HG02981 (cell line): ENCODE measurements around the gene PLCL2.

Source experiments
- ATAC-seq: cut with Tn5 transposase; IDR thresholded peaks from one replicate; pipeline ENCODE4 v1.9.1; 2021; ENCODE audit warnings: mild to moderate bottlenecking, moderate library complexity; ENCODE audit not compliant: unreplicated experiment

Gene PLCL2

DNA sequence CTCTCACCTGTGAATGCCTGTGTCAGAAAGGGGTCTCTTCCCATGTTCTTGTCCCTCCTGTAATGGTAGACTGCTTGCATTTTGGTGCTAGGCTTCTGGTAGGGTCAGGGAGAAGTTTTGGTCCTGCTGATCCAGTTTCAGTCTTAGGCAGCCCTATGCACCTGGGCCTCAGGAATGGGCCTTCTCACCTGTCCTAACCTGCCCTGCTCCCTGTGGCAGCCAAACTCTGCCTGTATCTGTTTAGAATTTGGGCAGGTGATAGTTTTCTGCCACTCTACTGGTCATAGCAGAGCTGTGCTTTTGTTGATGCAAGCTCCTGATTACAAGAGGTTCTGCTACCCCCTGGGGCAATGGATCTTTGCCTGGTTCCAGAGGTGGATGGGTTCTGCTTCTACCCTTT, 118.7 kb downstream of the PLCL2 start:
- no peak for ATAC-seq

DNA sequence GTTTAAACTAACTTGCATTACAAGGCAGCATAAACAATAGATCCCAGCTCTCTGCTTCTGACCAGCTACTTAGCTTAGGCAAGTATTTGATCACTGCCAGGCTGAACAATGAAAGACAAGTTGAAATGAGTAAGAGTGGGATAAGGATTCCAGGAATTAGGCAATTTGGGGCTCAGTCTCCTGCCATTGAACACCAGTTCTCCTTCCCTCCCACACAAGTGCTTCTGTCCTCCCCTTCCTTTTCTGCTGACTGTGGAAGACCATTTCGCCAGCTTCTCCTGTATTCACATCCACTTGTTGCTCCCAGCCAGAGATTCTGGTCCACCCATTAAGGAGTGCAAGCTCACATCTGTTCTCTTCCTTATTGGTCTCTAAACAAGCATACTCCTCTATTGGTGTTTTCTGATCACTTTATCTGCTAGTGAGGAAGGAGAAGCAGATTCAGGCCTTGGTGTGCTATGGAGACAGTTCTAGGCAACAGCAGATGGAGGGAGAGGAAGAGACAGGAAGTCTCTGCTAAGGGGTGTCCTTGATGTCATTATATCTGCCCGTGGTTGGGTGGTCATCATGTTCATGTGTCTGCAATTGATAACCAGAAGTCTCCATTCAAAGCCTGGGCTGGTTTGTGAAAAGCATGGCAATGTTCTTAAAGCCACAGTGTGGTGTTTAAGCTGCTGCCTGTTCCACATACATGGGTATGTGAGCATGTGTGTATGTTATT, 121.5 kb downstream of the PLCL2 start:
- no peak for ATAC-seq

DNA sequence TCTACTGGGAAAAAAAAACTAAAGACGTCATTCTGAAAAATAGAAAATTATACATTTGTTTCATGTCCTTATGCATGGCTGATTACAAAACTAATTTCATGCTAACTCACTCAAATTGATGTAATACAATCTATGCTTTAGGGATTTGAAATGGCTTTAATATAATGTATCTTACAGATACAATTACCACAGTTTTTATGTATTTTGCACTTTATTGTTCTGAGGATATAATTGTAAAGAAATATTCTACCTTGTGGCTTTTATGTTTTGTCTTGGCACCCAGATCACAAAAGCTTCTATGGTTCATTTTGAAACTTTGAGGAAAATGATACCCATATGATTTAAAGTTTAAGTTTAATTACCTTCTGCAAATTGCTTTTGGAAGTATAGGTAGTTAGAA, 122.5 kb downstream of the PLCL2 start:
- no peak for ATAC-seq

DNA sequence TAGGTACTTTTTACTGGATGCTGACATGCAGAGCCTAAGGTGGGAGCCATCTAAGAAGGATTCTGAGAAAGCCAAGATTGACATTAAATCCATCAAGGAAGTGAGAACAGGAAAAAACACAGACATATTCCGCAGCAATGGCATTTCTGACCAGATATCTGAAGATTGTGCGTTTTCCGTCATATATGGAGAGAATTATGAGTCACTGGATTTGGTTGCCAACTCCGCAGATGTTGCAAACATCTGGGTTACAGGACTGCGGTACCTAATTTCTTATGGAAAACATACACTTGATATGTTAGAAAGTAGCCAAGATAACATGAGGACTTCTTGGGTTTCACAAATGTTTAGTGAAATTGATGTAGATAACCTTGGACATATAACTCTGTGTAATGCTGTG, 125.1 kb downstream of the PLCL2 start:
- ATAC-seq: no peak

DNA sequence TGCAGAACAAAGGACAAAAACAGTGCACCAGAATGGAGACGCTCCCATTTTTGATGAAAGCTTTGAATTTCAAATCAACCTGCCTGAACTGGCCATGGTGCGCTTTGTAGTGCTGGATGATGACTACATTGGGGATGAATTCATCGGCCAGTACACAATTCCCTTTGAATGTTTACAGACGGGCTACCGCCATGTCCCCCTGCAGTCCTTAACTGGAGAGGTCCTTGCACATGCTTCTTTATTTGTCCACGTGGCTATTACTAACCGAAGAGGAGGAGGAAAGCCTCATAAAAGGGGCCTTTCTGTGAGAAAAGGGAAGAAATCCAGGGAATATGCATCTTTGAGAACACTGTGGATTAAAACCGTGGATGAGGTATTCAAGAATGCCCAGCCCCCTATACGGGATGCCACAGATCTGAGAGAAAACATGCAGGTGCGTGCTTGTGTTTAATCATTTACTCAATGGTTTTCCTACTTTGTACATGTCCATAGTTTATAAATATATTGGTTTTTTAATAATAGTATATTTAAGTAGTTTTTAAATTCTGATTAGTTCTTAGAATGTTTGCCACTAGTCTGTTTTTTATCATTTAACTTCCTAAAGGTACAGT, 127.1 kb downstream of the PLCL2 start:
- no peak for ATAC-seq

DNA sequence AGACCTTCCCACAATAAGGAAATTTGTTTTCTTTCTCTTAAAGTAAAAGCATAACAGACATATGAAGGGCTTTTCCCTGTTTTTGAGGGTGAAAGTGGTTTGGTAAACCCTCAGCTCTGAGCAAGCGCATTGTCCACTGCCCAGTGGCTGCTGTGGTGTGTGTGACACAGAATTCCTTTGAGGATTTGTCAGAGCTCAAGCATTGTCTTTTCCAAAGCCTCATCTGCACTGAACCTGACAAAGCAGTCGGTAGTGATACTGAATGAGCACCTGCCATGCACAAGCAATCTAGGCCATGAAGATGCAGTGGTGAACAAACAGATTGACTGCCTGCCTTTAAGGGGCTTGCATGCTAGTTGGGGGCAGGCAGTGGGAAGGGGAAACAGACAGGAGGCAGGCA, 128.3 kb downstream of the PLCL2 start:
- no peak for ATAC-seq

DNA sequence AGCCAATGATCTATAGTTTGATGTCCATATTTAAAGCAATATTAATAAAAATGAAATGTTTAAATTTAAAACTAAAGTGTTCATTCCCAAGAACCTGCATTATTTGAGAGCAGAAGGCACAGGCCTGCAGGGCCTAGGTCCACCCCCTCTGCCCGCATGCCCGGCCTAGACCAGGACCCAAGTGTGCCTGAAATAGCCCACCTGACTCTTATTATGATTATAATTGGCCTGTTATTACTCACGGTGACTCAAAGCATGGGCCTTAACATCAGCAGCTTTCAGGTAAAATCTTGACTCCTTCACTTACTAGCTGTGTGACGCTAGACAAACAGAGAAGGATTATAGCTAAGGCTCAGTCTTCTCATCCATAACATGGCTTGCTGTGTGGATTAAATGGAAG, 128.8 kb downstream of the PLCL2 start:
- no peak for ATAC-seq

DNA sequence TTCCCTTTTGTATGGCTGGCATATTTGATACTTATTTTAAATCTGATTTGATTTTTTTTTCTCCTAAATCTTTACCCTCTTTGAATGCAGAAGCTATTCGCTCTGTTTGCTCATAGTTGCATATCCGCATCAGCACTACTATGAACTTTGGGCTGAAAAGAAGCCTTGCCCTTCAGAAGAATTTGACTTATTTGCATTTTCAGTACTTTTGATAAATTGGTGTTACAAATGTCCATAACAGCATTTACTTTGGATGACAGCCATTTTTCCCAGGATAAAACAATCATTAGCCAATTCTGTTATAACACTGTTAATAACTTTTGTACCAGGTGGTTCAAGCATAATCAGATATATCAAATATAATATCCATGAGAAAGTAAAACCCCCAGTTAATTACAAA, 129.5 kb downstream of the PLCL2 start:
- ATAC-seq: no peak

DNA sequence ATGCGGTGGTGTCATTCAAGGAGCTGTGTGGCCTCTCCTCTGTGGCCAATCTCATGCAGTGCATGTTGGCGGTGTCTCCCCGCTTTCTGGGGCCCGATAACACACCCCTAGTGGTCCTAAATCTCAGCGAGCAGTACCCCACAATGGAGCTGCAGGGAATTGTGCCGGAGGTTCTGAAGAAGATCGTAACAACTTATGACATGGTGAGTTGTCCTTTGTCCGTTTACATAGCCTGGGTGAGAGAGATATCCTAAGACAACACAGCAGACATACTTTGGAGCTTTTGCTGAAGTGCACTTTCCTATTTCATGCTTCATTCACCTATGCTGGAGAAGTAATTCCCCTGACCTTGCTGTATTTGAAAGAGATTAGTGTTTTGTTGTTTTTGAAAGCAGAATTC, 130.0 kb downstream of the PLCL2 start:
- no peak for ATAC-seq

DNA sequence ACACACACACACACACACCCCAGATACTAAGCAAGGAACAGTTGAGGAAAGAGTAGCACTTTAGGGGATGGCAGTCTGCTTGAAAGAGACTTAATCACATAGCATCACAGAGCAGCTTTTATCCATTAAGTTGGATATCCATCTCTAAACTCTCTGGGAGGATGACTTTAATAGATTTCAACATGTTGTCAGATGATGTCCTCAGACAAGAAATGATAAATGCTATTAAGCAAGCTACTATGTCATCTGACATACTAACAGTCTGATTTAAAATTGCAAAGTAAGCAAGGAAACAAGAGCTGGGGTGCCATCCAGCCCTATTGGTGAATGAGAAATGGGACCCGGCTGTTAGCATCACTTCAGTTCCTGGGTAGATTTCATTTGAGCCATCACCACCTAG, 136.9 kb downstream of the PLCL2 start:
- no peak for ATAC-seq

DNA sequence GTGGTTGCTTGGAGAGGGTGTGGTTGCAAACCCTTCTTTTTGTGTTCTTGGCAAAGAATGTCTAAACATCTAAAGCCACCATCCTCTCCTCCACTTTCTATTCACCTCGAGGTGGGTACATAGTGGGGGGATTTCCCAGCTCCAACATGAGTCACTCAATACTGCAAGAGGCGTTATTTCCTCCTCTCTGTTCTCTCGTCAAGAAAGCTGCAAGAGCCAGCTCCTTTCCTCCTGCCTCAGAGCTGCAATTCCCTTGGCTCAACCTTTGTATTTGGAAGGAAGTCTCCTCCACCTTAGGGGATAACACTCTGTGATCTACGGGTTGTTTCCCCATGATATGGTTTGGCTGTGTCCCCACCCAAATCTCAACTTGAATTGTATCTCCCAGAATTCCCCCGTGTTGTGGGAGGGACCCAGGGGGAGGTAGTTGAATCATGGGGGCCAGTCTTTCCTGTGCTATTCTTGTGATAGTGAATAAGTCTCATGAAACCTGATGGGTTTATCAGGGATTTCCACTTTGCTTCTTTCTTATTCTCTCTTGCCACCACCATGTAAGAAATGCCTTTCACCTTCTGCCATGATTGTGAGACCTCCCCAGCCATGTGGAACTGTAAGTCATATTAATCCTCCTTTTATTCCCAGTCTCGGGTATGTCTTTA, 138.4 kb downstream of the PLCL2 start:
- ATAC-seq: peak; percentile 81

DNA sequence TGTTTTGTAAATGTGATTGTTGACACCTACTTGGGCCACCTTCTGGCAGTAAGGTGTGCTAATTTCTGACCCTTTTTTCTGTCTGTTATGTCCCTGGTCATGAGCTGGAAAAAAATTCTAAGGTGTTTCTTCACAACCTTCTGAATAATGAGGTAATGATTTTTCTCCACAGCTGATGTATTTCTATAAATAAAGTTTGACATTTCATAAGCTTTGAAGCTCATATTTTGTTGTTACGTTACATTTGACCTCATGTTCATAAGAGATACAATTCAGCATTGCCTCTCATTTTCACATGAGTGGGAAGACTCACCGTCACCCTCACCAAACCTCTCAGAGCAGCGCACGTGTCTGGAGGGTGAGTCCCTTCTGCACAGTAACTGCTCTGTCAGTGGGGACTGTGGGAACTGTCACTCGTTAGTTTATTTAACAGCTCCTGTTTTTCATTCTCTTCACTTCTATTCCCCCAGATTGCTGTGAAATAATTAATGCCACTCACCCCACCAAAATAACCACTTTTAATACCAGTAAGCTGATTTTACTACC, 140.9 kb downstream of the PLCL2 start:
- ATAC-seq: no peak

DNA sequence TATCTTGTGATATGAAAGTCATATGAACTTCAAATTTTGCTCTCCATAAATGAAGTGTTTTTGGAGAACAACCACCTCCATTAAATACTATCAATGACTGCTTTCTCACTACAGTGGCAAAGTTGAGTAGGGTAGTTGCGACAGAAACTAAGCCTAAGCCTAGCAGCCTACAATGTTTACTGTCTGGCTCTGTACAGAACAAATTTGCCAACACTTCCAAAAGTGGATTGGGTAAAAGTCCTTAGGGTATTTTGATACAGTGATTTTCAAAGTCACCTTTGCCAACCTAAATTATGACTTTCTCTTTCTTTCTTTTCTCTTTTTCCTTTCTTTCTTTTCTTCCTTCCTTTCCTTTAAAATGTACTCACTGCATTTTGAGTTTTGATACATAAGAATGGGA, 142.6 kb downstream of the PLCL2 start:
- no peak for ATAC-seq

DNA sequence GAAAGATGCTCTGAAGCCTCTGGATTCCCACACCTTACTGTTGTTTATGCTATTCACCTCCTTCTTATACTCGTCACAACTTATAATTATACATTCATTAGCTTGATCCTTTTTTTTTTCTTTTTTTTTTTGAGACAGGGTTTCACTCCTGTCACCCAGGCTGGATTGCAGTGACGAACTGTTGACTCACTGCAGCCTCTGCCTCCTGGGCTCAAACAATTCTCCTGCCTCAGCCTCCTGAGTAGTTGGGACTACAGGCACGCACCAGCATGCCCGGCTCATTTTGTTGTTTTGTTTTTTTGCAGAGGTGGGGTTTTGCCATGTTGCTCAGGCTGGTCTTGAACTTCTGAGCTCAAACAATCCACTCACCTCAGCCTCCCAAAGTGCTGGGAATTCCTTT, 143.6 kb downstream of the PLCL2 start:
- no peak for ATAC-seq

DNA sequence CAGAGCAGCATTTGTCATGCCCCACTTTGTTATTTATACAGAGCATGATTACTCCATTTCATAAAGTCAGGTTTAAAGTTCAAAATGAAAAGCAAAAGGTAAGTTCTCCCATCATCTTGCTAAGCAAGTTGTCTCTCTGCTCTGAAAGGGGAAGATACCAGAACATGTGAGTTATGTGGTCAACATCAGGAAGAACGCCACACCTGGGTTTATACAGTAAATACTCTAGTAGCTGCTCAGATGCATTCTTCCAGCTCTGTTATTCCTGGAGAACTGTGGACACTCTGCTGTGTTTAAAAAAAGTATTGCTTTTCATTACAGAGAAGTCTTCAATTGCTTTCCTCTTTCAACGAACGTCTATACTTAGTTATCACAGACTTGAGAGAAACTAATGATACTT, 145.7 kb downstream of the PLCL2 start:
- no peak for ATAC-seq

DNA sequence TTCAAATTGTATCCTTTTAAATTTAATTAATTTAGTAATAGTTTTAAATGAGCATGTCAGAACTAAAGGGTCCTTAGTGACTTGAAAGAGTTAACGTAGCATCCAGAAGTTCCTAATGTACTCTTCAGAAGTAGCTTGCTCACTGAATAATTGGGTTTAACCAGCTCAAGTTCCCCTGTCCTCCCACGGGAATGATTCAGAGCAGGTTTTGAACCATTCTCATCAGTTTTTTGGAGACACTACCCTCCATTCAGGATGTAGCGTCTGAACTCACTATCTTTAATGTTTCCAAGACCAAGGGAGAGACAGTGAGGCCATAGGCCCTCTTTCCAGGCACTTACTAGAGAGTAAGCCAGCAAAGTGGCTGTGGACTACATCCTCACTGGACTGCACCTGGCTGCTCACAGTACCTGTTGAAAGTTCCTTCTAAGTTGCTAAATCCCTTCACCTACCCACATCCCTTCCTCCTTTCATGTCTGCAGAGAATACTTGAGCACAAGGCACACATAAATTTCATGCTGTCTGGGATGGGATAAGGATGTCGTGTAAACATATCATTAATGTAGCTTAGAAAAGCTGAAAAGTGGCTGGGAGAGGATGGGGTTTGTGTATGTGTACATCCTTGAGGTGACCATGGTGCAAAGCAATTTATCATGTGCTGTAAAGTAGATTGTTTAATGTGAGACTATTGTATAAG, 146.3 kb downstream of the PLCL2 start:
- ATAC-seq: no peak

DNA sequence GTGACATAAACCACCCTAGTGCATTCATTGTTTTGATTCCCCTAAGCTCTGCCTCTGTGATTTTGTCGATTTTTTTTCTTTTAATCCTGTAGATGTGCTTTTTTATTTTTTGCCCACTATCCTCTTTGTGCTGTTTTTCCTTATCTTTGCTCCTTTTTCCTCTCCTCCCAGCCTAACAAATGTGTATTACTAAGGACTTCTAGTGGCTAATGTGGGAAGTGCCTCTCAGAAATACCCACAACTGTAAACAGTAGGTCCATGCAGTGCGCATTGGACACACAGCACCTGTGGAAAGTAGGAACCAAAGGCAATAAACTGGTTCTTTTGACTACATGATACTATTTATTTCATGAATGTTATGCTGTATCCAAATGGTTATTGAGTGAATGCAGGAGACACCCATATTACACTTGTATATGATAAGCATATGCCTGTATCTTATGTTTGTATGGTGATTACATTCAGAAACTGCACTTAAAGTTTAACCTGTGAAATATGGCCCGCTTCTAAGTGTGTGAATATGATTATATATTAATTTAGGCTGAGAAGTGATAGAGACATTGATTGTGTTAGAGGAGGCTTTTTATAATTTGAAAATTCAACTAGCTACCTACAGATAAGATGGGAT, 147.8 kb downstream of the PLCL2 start:
- ATAC-seq: no peak

DNA sequence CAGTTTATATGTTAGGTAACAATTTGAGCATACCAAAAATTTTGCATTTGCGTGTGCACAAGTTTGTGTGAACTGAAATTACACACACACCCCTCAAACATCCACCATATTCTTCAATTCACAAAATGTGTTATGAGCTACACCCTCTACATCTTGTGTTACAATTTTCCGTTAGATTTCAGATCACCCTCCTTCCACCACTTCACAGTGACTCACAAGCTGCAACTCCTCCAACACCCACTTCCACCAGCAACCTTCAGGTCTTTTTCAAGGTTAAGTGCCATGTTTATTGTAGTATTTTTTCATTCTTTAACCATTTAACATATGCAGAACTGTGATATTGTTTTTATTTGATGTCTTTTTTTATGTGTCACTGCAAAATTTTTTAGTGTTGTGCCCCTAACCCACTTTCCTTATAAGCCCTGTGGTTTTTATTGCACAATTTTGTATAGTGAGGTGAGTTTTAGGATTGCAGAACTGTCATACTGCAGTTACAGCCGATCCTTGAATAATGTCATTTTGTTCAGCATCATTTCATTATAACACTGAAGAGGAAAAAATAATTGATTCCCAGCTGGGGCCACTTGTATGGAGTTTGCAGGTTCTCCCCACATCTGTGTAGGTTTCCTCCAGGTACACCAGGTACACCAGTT, 148.9 kb downstream of the PLCL2 start:
- ATAC-seq: no peak

DNA sequence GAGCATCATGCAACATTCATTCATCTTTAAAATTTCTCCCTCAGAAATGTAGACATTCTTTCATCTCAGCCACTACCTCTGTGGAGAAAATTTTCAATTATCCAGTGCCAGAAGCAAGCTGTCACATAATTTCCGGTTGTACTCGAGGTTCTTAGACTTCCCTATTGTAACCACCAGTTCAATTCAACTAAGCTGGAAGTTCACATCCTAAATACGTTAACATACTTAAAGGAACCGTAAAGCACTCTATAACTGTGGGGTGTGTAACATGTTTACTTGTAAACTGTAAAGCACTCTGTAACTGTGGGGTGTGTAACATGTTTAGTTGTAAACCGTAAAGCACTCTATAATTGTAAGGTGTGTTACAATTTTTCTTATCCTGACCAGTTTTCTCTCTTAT, 150.3 kb downstream of the PLCL2 start:
- ATAC-seq: no peak

DNA sequence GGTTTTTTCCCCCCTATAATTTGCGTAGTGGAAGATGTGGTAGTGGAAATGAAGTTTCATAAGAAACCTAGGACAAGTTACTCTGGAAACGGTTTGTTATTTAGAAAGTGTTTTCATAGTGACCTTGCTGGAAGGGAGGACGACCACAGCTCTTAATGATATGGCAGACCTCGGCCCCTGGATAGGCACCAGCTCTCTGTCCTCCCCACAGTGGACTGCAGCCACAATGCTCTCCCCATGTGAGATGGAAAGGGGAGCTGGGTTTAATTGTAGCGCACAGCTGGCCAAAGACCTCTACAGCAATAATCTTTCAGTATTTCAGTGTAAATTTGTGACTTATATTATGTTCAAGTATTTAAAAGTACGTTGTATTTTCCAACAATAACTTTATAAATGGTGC, 151.2 kb downstream of the PLCL2 start:
- no peak for ATAC-seq

DNA sequence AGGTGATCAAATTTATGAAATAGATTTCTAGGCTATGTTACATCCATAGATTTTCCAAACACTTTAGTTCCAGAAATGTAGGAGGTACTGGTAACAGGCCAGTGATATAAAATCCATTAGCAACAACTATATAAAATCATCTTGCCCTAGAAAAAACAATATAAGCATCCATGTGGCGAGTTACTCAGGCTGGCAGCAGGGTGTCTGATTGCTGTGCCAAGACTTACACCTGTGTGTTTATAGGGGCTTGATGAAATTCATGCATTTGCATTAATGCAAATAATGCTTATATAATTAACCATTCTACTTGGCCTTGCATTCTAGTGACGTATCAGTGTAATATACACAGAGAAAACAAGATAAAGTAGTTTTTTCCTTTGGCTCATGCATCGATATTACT, 153.4 kb downstream of the PLCL2 start:
- ATAC-seq: no peak
